ENCODE results near the gene HDC.

Gene HDC

GRCh38 chr15:50222181-50222580 lies 43.3 kb downstream of the HDC start:
- DNase-seq = no peak

- DNase-seq = no peak
These were observed 45.7 kb downstream of the HDC start for GRCh38 chr15:50219820-50220219.

GRCh38 chr15:50218691-50219090 lies 46.8 kb downstream of the HDC start:
- no peak for DNase-seq

GRCh38 chr15:50218291-50218690 lies 47.2 kb downstream of the HDC start:
- no peak for DNase-seq

- no peak for DNase-seq
These were observed 54.9 kb downstream of the HDC start for GRCh38 chr15:50210462-50211157.

GRCh38 chr15:50209809-50210208 lies 55.7 kb downstream of the HDC start:
- DNase-seq = no peak

GRCh38 chr15:50206020-50206419 lies 59.5 kb downstream of the HDC start:
- no peak for DNase-seq

- DNase-seq = no peak
These were observed 63.5 kb downstream of the HDC start for GRCh38 chr15:50202003-50202402.

GRCh38 chr15:50192926-50193620 lies 72.5 kb downstream of the HDC start:
- no peak for DNase-seq

GRCh38 chr15:50192164-50192563 lies 73.4 kb downstream of the HDC start:
- DNase-seq = no peak

All from NCI-H2029 treated with DMSO at 0.1 percent for 48 hours (cell line).